OCI-LY7 (cell line): Measurements from ENCODE around the gene ASXL2. TPM values are rescaled to one million over a fixed set of nuclear protein-coding genes. Genes with fewer than 3 reads are reported as not detected.

Experiments
- BruUV-seq: library from RNA; stranded (reverse); fragments of 400-500 nt; replicated peaks from 2 replicates; lab custom pipeline; 2021; lab: Mats Ljungman, UMichigan
- CTCF ChIA-PET: fragments of 300-600 bp; sonication (Branson Sonifier 250); formaldehyde crosslinking; loops from one replicate; lab custom pipeline; 2022; ENCODE audit warnings: antibody characterized with exemption; ENCODE audit not compliant: unreplicated experiment; lab: Charles Lee
- POLR2A ChIA-PET: fragments of 300-600 bp; sonication (Branson Sonifier 250); formaldehyde crosslinking; loops from one replicate; lab custom pipeline; 2022; ENCODE audit warnings: antibody characterized with exemption; lab: Charles Lee
- DNase-seq: peaks from one replicate; pipeline ENCODE4 v3.0.0-alpha.2; 2015; ENCODE audit warnings: low spot score
- H2AFZ ChIP-seq: fragments of 200-600 bp; sonication (generic), shearing (Covaris generic); 2 replicates; pipeline ENCODE4 v1.6.1; 2014; ENCODE audit warnings: mild to moderate bottlenecking, antibody characterized with exemption, low read length, moderate library complexity
- H3K27ac ChIP-seq: fragments of 200-600 bp; sonication (generic); 2 replicates; pipeline ENCODE4 v1.5.1; 2014; ENCODE audit warnings: mixed run types, low read depth, mild to moderate bottlenecking, moderate library complexity, low read length, inconsistent platforms; ENCODE audit not compliant: poor library complexity, severe bottlenecking
- H3K36me3 ChIP-seq: fragments of 200-600 bp; sonication (generic); 2 replicates; pipeline ENCODE4 v1.6.1; 2014; ENCODE audit warnings: mild to moderate bottlenecking, antibody characterized with exemption, low read length, moderate library complexity, mixed read lengths; ENCODE audit not compliant: insufficient read depth
- H3K4me1 ChIP-seq: fragments of 200-600 bp; sonication (generic); 2 replicates; pipeline ENCODE4 v1.5.1; 2014; ENCODE audit warnings: mild to moderate bottlenecking, low read length; ENCODE audit not compliant: insufficient read depth, poor library complexity, severe bottlenecking
- H3K4me2 ChIP-seq: fragments of 200-600 bp; sonication (generic); 2 replicates; pipeline ENCODE4 v1.6.1; 2014; ENCODE audit warnings: mild to moderate bottlenecking, low read length
- H3K4me3 ChIP-seq: fragments of 200-600 bp; sonication (generic); 2 replicates; pipeline ENCODE4 v1.5.1; 2014; ENCODE audit warnings: mild to moderate bottlenecking, low read depth, low read length; ENCODE audit not compliant: poor library complexity, severe bottlenecking
- H3K79me2 ChIP-seq: fragments of 200-600 bp; sonication (generic); 2 replicates; pipeline ENCODE4 v1.6.1; 2016; ENCODE audit warnings: low read depth, mild to moderate bottlenecking, low read length, moderate library complexity, mixed read lengths; ENCODE audit not compliant: insufficient read depth
- H3K9me2 ChIP-seq: fragments of 200-600 bp; sonication (generic); 2 replicates; pipeline ENCODE4 v1.6.1; 2016; ENCODE audit warnings: mild to moderate bottlenecking, low read length, mixed read lengths; ENCODE audit not compliant: insufficient read depth
- H3K9me3 ChIP-seq: fragments of 200-600 bp; sonication (generic); 2 replicates; pipeline ENCODE4 v1.6.1; 2014; ENCODE audit warnings: mild to moderate bottlenecking, mixed run types, low read length, mixed read lengths
- H4K20me1 ChIP-seq: fragments of 200-600 bp; sonication (generic); 2 replicates; pipeline ENCODE4 v1.6.1; 2014; ENCODE audit warnings: mild to moderate bottlenecking, antibody characterized with exemption, low read length, moderate library complexity, mixed read lengths; ENCODE audit not compliant: insufficient read depth
- EZH2phosphoT487 ChIP-seq: fragments of 200-600 bp; sonication (generic); IDR thresholded peaks from 2 replicates; pipeline ENCODE4 v1.6.1; 2018; ENCODE audit warnings: low read depth, borderline replicate concordance, mild to moderate bottlenecking, mixed run types, antibody characterized with exemption, low read length, moderate library complexity, mixed read lengths
- intact Hi-C: fragments of 100-400 bp; cut with micrococcal nuclease; formaldehyde crosslinking; loops from one replicate; pipeline ENCODE4 v1.10.0; 2022; ENCODE audit not compliant: unreplicated experiment
- total RNA-seq, 2 experiments: library from RNA; depleted of rRNA in 1 of 2; stranded (reverse); fragments of >200 nt in 1 of 2; shearing (Covaris generic) in 1 of 2; gene quantifications; 2 replicates each; pipeline ENCODE4 v1.2.3, GENCODE V29; 2014 to 2022
- TF ChIP-seq, protein P1 (sequence below): fragments of 200-600 bp; sonication (generic); conservative IDR thresholded peaks from 2 replicates; pipeline ENCODE4 v1.5.1; 2014; ENCODE audit warnings: mild to moderate bottlenecking, antibody characterized with exemption, low read length, moderate library complexity, mixed read lengths

Gene ASXL2
- total RNA-seq, 2 experiments from 2014 or later: 12.4 to 31.8 TPM

DNA sequence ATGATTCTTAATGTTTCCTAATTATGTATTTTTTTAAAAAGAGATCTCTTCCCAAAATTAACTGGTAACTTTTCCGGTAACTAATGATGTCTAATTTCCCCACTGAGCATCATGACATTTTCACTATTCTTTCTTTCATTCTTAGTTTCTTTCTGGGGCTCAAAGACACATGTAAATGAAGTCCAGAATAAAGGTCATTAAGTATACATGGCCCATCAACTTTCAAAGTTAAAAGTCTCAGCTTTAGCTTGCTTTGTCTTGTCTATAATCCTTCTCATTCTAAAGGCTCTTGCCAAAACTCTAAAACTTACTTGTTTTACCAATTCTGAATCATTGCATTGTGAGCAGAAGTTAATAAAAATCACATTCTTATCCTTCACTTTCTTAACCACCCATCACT lies 53.6 kb downstream of the ASXL2 start:
- Histone ChIP-seq H3K9me2 (no peaks in the 10 kb centered on the region), H3K36me3 (peaks cover 9% of the 10 kb centered on the region), H3K27ac (no peak overlapping the region), H3K9me3 (no peaks in the 10 kb centered on the region), H3K79me2 (no peaks in the 10 kb centered on the region), H3K4me2 (no peak overlapping the region), H3K4me1 (no peaks in the 10 kb centered on the region), H4K20me1 (no peaks in the 10 kb centered on the region), H2AFZ (no peak overlapping the region), H3K4me3 (no peak overlapping the region)
- DNase-seq: no peak
- CTCF ChIA-PET: no interaction called here
- TF ChIP-seq, protein P1, sequence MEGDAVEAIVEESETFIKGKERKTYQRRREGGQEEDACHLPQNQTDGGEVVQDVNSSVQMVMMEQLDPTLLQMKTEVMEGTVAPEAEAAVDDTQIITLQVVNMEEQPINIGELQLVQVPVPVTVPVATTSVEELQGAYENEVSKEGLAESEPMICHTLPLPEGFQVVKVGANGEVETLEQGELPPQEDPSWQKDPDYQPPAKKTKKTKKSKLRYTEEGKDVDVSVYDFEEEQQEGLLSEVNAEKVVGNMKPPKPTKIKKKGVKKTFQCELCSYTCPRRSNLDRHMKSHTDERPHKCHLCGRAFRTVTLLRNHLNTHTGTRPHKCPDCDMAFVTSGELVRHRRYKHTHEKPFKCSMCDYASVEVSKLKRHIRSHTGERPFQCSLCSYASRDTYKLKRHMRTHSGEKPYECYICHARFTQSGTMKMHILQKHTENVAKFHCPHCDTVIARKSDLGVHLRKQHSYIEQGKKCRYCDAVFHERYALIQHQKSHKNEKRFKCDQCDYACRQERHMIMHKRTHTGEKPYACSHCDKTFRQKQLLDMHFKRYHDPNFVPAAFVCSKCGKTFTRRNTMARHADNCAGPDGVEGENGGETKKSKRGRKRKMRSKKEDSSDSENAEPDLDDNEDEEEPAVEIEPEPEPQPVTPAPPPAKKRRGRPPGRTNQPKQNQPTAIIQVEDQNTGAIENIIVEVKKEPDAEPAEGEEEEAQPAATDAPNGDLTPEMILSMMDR: no peak
- TF ChIP-seq EZH2phosphoT487: no peak
- intact Hi-C loops: no loop called here
- no TSS peak for BruUV-seq
- POLR2A ChIA-PET: interaction anchor here (0.6 kb wide), 2 partner anchors 9 kb away, joined by 3 to 4 read pairs; no protein-coding TSS in a partner anchor

DNA sequence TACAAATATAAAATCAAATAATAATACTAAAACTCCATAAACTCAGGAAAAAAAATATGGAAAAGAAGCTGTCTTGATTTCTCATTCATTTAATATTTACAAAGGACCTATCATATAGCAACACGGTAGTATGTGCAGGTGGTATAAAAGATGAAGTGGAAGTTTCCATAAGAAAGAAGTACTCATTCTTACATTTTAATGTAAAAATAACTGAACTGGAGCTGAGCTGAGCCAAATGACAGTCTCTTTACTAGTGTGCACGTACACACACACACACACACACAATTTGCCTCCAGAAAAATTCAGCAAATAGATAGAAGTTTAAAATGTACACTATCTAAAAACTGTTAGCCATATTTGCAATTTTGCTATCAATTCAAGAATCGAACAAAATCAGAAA lies 54.1 kb downstream of the ASXL2 start:
- Histone ChIP-seq H3K4me2 (no peak overlapping the region), H2AFZ (no peak overlapping the region), H3K4me3 (no peak overlapping the region), H3K27ac (no peak overlapping the region), H3K36me3 (peaks cover 9% of the 10 kb centered on the region), H3K4me1 (no peaks in the 10 kb centered on the region), H3K9me2 (no peaks in the 10 kb centered on the region), H3K9me3 (no peaks in the 10 kb centered on the region), H4K20me1 (no peaks in the 10 kb centered on the region), H3K79me2 (no peaks in the 10 kb centered on the region)
- no peak for DNase-seq
- BruUV-seq: no TSS peak
- POLR2A ChIA-PET: interaction anchor here (0.6 kb wide), 2 partner anchors 9 to 10 kb away, joined by 3 to 4 read pairs; no protein-coding TSS in a partner anchor
- intact Hi-C loops: no loop called here
- CTCF ChIA-PET: no interaction called here
- TF ChIP-seq EZH2phosphoT487: no peak
- TF ChIP-seq, protein P1: no peak

DNA sequence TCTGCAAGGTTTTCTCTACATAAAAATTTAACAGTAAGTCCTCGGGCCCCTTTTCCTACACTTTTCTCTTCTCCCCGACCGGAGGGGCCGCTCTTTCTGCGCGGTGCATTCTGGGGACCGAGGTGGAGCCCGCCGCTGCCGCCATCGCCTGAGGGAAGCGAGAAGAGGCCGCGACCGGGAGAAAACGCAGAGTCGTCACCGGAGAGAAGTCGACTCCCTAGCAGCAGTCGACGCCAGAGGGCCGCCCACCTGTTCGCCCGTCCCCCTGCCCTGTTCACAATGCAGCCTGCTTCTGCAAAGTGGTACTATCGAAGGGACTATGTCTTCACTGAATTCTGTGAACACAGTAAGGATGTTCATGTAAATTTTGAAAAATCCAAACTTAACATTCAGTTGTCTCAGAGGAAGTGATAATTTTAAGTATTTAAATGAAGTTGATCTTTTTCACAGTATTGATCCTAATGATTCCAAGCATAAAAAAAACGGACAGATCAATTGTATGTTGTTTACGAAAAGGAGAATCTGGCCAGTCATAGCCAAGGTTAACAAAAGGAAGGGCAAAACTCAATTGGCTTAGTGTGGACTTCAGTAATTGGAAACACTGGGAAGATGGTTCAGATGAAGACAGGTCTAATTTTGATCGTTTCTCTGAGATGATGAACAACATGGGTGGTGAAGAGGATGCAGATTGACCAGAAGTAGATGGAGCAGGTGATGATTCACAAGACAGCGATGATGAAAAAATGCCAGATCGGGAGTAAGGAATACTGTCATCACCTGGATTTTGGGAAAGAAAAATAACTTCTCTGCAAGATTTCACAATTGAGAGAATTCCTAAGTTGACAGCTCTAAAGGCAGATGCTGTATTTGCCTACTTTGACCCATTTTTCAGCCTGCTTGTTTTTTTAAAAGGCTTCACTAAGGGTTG lies 55.8 kb downstream of the ASXL2 start:
- Histone ChIP-seq H3K9me2 (no peaks in the 10 kb centered on the region), H3K79me2 (no peaks in the 10 kb centered on the region), H3K27ac (no peak overlapping the region), H3K36me3 (peaks cover 9% of the 10 kb centered on the region), H2AFZ (no peak overlapping the region), H3K9me3 (no peaks in the 10 kb centered on the region), H3K4me2 (no peak overlapping the region), H3K4me1 (no peaks in the 10 kb centered on the region), H4K20me1 (no peaks in the 10 kb centered on the region), H3K4me3 (no peak overlapping the region)
- no peak for DNase-seq
- no TSS peak for BruUV-seq
- intact Hi-C loops: no loop called here
- ChIA-PET CTCF (no interaction called here), POLR2A (no interaction called here)
- no peak for TF ChIP-seq EZH2phosphoT487
- TF ChIP-seq, protein P1: no peak
